Peyer's patch (tissue), 4 donors: ENCODE measurements around the gene SHOX.

Source experiments
- CTCF ChIP-seq, 6 experiments: fragments of 450-650 bp in 4 of 6; fragments of 200-600 bp in 2 of 6; sonication (generic) in 1 of 6; IDR thresholded peaks; one replicate each; pipeline ENCODE4 v1.5.1; 2017 to 2019; ENCODE audit warnings: antibody characterized with exemption in 6 of 6, mild to moderate bottlenecking in 3 of 6, moderate library complexity in 1 of 6
- POLR2A ChIP-seq, 2 donors: fragments of 450-650 bp; IDR thresholded peaks; one replicate each; pipeline ENCODE4 v1.5.1; 2017; ENCODE audit warnings: antibody characterized with exemption in 2 of 2, mild to moderate bottlenecking in 2 of 2, moderate library complexity in 2 of 2

GRCh38 chrX:680062-680461, 49.5 kb downstream of the SHOX start:
- TF ChIP-seq CTCF (IDR thresholded peaks at IDR 0.05) (no peak), POLR2A (IDR thresholded peaks at IDR 0.05) (no peak)
